Stimulated activated CD8-positive, alpha-beta memory T cell treated with anti-CD3 and anti-CD28 coated beads, Interleukin-2, amount 100 ng/mL, for 1 hour (primary cell): Measurements from ENCODE around the gene ZMYND8.
"Not testable (repeated sequence)": the region's sequence is repeated elsewhere in the genome, so short reads cannot be mapped to it uniquely, and the experiment has no call there.

Source experiments
- DNase-seq, 2 donors: peaks; one replicate each; pipeline ENCODE4 v3.0.0-alpha.2; 2020; ENCODE audit warnings: low read depth in 2 of 2

Gene ZMYND8

GRCh38 chr20:47310729-47311128 is 45.8 kb downstream of the ZMYND8 start:
- no peak for DNase-seq

- DNase-seq = no peak
Observed at GRCh38 chr20:47309806-47310426, 46.6 kb downstream of the ZMYND8 start.

DNA sequence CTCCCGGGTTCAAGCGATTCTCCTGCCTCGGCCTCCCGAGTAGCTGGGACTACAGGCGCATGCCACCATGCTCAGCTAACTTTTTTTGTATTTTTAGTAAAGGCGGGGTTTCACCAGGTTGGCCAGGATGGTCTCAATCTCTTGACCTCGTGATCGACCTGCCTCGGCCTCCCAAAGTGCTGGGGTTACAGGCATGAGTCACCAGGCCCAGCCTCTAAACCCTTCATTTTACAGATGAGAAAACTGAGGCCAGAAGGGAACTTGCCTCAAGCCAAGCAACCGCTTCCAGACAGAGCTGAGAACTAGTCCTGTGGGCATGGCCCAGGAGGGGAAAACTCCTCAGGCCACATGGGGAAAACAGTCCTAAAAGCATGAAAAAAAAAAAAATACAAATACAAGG is 47.1 kb downstream of the ZMYND8 start:
- DNase-seq = no peak

DNA sequence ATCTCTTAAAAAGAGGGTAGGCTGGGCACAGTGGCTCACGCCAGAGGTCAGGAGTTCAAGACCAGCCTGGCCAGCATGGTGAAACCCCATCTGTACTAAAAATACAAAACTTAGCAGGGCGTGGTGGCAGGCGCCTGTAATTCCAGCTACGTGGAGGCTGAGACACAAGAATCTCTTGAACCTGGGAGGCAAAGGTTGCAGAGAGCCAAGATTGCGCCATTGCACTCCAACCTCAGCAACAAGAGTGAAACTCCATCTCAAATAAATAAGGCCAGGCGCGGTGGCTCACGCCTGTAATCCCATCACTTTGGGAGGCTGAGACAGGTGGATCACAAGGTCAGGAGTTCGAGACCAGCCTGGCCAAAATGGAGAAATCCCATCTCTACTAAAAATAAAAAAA is 48.9 kb downstream of the ZMYND8 start:
- DNase-seq = not testable (repeated sequence)

GRCh38 chr20:47306755-47307370 is 49.6 kb downstream of the ZMYND8 start:
- no peak for DNase-seq

GRCh38 chr20:47306095-47306494 is 50.4 kb downstream of the ZMYND8 start:
- DNase-seq = no peak

GRCh38 chr20:47305667-47306066 is 50.8 kb downstream of the ZMYND8 start:
- DNase-seq = no peak

GRCh38 chr20:47304287-47304686 is 52.2 kb downstream of the ZMYND8 start:
- no peak for DNase-seq

DNA sequence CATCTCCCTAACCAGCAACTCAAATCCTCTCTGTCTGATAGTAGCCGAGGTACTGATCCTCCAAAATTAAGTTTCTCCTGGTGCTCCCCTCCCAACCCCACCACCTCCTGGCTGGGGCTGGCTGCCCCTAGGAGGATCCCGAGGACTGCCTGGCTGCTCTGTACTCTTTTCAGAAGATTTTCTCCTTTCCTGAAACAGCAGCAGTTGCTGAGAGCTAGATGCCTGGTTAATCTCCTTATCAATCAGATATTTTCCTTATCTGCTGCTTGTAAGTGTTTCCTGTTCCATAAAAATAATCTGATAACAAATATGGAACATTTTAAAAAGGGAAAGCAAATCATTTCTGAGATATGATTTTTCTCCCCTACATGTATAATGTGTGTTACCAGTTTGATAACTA is 52.8 kb downstream of the ZMYND8 start:
- DNase-seq = no peak

- DNase-seq = no peak
Observed at GRCh38 chr20:47300071-47300470, 56.4 kb downstream of the ZMYND8 start.

- DNase-seq = no peak
Observed at GRCh38 chr20:47298624-47299023, 57.9 kb downstream of the ZMYND8 start.

- DNase-seq = no peak
Observed at GRCh38 chr20:47297746-47298145, 58.8 kb downstream of the ZMYND8 start.

GRCh38 chr20:47296950-47297349 is 59.5 kb downstream of the ZMYND8 start:
- no peak for DNase-seq

DNA sequence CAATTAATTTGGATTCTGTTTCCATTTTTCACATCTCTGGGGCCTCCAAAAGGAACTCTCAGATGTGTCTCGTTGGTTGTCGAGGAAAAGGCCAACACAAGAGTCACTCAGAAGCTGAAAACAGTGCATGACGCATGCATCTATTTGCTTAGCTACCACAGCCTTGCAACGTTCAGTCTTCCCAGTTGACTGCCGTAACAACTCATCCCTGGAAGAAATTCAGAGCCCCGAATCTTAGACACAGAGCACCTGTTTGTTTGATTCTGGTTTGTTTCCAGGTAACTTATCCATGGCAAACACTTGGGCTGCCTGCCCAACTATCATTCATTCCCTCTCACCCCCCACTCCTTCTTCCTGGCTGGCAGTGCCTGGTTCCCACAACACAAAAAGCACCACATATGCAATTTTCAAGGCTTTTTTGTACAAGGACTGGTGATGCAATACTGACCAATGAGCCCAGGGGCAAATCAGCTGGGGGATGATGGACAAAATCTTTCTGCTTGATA is 60.5 kb downstream of the ZMYND8 start:
- no peak for DNase-seq

GRCh38 chr20:47295129-47295813 is 61.2 kb downstream of the ZMYND8 start:
- DNase-seq = no peak

DNA sequence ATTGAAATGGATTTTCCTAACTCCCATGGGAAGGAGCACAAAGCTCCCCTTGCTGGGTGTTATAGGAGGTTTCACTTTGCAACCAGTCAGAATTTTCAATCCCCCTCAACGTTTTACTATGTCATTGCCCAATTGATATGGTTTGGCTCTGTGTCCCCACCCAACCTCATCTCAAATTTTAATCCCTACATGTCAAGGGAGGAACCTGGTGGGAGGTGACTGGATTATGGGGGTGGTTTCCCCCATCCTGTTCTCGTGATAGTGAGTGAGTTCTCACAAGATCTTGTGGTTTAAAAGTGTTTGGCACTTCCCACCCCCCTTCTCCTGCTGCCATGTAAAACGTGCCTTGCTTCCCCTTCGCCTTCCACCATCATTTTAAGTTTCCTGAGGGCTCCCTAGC is 62.9 kb downstream of the ZMYND8 start:
- no peak for DNase-seq

GRCh38 chr20:47292581-47292980 is 63.9 kb downstream of the ZMYND8 start:
- no peak for DNase-seq

DNA sequence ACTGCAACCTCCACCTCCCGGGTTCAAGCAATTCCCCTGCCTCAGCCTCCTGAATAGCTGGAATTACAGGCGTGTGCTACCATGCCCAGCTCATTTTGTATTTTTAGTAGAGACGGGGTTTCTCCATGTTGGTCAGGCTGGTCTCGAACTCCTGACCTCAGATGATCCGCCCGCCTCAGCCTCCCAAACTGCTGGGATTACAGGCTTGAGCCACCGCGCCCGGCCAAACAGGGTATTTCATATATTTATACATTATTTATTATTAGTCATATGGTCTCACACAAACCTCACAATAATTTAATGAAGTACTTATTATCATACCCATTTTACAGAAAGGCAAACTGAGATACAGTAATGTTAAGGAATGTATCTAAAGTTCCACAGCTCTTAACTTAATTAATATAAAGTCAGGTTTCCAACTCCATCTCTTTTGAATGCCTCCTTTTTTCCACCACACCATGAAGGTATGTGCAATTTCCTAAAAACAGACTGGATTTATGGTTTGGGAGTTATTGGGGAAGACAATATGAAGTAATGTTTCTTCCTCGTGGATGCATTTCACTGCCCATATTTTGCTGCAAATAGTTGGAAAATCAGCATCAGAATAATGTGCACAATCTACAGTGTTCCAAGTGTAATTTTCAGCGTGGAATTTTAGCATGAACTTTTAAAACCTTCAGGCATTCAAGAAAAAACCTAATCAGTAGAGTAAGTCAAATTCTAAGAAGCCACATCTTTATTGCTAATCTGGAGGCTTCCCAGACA is 65.7 kb downstream of the ZMYND8 start:
- no peak for DNase-seq

GRCh38 chr20:47290008-47290407 is 66.5 kb downstream of the ZMYND8 start:
- no peak for DNase-seq

- DNase-seq = no peak
Observed at GRCh38 chr20:47289096-47289495, 67.4 kb downstream of the ZMYND8 start.

DNA sequence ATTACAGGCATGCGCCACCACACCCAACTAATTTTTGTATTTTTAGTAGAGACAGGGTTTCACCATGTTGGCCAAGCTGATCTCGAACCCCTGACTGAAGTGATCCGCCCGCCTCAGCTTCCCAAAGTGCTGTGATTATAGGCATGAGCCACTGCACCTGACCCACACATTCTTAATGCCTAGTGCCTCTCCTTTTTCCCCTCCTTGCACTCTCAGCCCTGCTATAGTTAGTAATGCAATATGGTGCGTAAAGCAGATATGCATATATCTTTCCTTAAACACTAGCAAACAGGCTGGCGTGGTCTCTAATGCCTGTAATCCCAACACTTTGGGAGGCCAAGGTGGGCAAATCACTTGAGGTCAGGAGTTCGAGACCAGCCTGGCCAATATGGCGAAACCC is 68.0 kb downstream of the ZMYND8 start:
- DNase-seq = not testable (repeated sequence)

- DNase-seq = no peak
Observed at GRCh38 chr20:47287609-47288144, 68.8 kb downstream of the ZMYND8 start.
